ENCODE data around the gene CYB5A.
"Not testable (repeated sequence)": the region's sequence is repeated elsewhere in the genome, so short reads cannot be mapped to it uniquely, and the experiment has no call there.

Gene CYB5A

DNA sequence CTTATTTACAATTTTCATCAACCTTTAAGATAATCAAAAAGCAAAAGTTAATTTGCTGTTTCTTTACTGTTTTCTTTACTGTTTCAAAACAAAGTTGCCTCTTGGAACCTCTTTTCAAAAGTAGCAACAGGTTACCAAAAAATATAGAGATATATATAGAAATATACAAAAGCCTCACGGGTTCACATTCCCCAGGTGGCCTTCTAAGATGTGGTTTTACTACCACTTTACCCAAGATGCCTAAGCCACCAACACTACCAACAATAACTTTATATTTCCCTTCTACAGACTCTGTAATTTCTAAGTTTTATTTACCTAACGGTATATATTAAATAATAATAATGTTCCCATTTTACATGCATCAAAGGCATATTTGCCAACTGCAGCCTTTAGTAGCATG is 4.9 kb downstream of the CYB5A start:
- no peak for DNase-seq
- Histone ChIP-seq H3K4me3 (ENCODE audit: low read depth, low read length) (no peak overlapping the region), H3K4me1 (peaks cover 7% of the 10 kb centered on the region), H3K9me3 (no peaks in the 10 kb centered on the region), H3K36me3 (no peaks in the 10 kb centered on the region), H3K27me3 (no peaks in the 10 kb centered on the region)
- TF ChIP-seq, protein P1, sequence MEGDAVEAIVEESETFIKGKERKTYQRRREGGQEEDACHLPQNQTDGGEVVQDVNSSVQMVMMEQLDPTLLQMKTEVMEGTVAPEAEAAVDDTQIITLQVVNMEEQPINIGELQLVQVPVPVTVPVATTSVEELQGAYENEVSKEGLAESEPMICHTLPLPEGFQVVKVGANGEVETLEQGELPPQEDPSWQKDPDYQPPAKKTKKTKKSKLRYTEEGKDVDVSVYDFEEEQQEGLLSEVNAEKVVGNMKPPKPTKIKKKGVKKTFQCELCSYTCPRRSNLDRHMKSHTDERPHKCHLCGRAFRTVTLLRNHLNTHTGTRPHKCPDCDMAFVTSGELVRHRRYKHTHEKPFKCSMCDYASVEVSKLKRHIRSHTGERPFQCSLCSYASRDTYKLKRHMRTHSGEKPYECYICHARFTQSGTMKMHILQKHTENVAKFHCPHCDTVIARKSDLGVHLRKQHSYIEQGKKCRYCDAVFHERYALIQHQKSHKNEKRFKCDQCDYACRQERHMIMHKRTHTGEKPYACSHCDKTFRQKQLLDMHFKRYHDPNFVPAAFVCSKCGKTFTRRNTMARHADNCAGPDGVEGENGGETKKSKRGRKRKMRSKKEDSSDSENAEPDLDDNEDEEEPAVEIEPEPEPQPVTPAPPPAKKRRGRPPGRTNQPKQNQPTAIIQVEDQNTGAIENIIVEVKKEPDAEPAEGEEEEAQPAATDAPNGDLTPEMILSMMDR (IDR thresholded peaks at IDR 0.05; ENCODE audit: low read depth, low read length): no peak

DNA sequence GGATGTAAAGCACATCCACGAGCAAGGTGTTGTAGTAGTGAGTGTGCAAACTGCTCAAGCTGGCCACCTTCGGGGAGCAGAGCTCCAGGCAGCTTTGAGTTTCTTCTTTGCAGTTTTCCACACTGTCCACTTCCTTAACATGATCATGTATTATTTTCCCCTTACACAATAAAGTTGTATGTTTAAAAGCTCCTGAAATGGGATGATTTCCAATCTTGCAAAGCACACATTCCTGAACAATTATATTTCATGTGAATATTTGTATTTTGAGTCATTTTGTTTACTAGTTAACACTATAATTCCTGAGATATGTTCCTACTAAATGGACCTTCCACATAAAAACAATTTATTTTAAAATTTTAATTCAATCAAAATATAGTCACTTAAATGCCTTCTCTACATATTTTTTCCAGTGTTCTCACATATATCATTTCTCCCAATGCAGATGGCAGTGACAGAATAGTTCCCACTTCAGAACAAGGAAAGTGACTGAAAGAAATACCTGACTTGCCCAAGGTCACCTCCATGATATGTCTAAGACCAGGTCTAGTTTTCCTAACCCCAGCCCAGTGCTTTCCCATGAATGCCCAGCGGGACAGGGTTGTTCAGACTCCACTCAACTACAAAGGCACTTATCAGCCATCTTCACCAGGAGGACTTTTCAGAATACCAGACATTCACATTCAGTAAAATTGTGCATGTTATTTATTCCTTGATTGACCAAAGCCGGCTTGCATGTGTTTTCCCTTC is 5.5 kb downstream of the CYB5A start:
- H3K4me1 ChIP-seq: peaks cover 12% of the 10 kb centered on the region
- H3K27me3 ChIP-seq: no peaks in the 10 kb centered on the region
- H3K9me3 ChIP-seq: no peaks in the 10 kb centered on the region
- H3K36me3 ChIP-seq: no peaks in the 10 kb centered on the region
- no peak overlapping the region for H3K4me3 ChIP-seq (ENCODE audit: low read depth, low read length)
- no peak for DNase-seq
- TF ChIP-seq, protein P1 (IDR thresholded peaks at IDR 0.05; ENCODE audit: low read depth, low read length): no peak

DNA sequence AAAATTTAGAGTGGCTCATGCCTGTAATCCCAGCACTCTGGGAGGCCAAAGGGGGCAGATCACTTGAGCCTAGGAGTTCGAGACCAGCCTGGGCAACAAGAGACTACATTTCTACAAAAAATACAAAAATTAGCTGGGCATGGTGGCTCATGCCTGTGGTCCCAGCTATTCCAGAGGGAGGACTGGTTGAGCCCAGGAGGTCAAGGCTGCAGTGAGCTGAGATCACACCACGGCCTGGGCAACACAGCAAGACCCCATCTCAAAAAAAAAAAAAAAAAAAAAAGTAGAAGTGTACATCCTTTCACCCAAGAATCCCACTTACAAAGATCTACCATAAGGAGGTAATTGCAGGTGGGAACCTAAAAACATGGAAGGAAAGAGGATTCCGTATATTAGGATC is 6.2 kb downstream of the CYB5A start:
- not testable (repeated sequence) for DNase-seq; H3K4me3 ChIP-seq (ENCODE audit: low read depth, low read length)
- peaks cover 12% of the 10 kb centered on the region for H3K4me1 ChIP-seq

DNA sequence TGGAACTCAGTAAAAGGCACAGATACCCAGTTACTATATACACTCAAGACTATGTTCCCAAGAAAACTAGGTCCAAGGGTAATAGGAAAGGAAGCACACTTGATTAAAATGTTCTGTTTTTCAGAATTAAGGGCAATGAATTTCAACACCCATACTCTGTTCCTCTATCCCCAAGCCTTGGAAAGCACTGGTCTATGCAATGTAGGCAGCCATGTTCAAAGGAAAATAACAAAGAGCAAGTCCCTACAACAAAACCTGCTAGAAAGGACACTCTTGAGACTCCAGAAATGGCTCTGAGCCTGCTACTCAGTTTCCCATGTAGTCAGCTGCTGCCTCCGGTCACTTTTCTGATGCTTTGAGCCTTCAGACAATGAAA is 6.8 kb downstream of the CYB5A start:
- Histone ChIP-seq H3K27me3 (no peaks in the 10 kb centered on the region), H3K9me3 (no peaks in the 10 kb centered on the region), H3K36me3 (no peaks in the 10 kb centered on the region), H3K4me1 (peaks cover 12% of the 10 kb centered on the region), H3K4me3 (ENCODE audit: low read depth, low read length) (no peak overlapping the region)
- DNase-seq: no peak
- TF ChIP-seq, protein P1 (IDR thresholded peaks at IDR 0.05; ENCODE audit: low read depth, low read length): no peak

More for the DNA sequence above, 6.2 kb downstream of the CYB5A start:
- not testable (repeated sequence) for H3K36me3 ChIP-seq, H3K27me3 ChIP-seq, H3K9me3 ChIP-seq

DNA sequence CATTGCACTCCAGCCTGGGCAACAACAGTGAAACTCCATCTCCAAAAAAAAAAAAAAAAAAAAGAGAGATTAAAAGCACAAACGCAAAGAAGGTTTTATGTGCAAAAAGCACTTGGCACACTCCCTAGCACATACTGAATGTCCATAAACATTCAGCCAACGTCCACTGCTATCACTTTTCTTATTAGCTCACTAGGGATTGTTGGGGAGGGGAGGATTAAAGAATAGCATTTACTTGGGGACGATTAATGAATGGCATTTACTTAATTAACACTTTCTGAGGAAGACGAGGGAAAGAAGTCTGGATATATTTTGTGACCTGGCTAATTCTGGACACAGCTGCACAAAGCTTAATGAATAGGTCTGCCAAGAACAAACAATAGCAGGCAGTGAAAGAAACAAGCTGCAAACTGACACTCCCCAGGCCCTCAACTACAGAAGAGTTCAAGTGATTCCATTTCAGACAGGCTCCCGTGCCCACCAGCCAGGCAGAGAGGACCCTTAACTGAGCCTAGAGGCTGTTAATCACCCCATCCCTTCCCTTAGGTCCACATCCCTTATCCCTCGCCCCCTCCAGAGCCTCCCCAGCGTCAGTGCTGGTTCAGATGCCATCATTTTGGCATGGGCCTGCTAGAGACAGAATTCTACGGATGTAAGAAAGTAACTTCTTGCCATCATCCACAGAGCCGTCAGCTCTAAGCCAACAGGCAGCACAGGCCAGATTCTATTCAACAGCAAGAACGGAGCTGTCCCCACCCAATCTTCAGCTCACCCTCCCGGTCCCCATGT is 7.4 kb downstream of the CYB5A start:
- peaks cover 12% of the 10 kb centered on the region for H3K4me1 ChIP-seq
- no peak for DNase-seq
- TF ChIP-seq, protein P1 (IDR thresholded peaks at IDR 0.05; ENCODE audit: low read depth, low read length): no peak
- H3K4me3 ChIP-seq (ENCODE audit: low read depth, low read length): no peak overlapping the region
- no peaks in the 10 kb centered on the region for H3K9me3 ChIP-seq
- no peaks in the 10 kb centered on the region for H3K36me3 ChIP-seq
- H3K27me3 ChIP-seq: no peaks in the 10 kb centered on the region

DNA sequence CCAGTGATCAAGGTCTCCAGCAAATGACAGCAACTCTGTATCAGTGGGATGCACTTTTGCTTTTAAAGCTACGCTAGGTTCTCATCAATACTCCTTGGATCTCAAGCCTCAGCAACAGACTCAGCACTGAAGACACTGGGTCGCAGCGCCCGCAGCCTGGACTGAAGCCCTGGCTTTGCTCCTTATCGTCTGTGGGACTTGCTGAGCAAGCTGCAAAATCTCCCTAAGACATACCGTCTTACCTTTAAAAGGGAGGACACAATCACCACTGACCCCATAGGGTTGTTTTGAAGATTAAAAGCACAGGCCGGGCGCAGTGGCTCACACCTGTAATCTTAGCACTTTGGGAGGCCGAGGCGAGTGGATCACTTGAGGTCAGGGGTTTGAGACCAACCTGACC is 8.1 kb downstream of the CYB5A start:
- Histone ChIP-seq H3K4me1 (peaks cover 17% of the 10 kb centered on the region), H3K9me3 (no peaks in the 10 kb centered on the region), H3K36me3 (no peaks in the 10 kb centered on the region), H3K4me3 (ENCODE audit: low read depth, low read length) (no peak overlapping the region), H3K27me3 (no peaks in the 10 kb centered on the region)
- no peak for DNase-seq
- TF ChIP-seq, protein P1 (IDR thresholded peaks at IDR 0.05; ENCODE audit: low read depth, low read length): no peak
